ENCODE data around the gene DUSP18.

Gene DUSP18

DNA sequence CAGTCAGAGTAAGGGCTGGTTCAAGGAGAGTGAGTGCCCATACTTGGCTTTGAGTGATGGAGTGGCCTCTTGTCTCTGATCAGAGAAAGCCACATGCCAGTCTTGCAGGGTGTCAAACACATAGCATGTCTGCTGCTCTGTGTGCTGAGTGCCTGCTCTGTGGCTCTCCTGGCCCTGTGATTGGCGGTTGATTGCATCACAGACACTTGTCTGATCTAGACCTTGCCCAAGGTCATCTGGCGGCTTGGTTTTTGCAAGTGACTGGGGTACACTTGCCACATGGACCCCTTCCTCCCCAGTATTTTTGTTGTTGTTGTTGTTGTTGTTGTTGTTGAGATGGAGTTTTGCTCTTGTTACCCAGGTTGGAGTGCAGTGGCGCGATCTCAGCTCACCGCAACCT, 37.3 kb upstream of the DUSP18 start:
- Histone ChIP-seq H3K27me3 (peaks cover 13% of the 10 kb centered on the region), H3K4me1 (ENCODE audit: control insufficient read depth in 1 of 2, insufficient read depth in 1 of 2, low read depth in 1 of 2, low read length in 1 of 2) (no peaks in the 10 kb centered on the region), H3K36me3 (no peaks in the 10 kb centered on the region), H3K9me3 (no peaks in the 10 kb centered on the region), H3K27ac (no peak overlapping the region), H3K4me3 (ENCODE audit: low read depth in 1 of 2, low read length in 1 of 2) (no peak overlapping the region)
- TF ChIP-seq, protein P1, sequence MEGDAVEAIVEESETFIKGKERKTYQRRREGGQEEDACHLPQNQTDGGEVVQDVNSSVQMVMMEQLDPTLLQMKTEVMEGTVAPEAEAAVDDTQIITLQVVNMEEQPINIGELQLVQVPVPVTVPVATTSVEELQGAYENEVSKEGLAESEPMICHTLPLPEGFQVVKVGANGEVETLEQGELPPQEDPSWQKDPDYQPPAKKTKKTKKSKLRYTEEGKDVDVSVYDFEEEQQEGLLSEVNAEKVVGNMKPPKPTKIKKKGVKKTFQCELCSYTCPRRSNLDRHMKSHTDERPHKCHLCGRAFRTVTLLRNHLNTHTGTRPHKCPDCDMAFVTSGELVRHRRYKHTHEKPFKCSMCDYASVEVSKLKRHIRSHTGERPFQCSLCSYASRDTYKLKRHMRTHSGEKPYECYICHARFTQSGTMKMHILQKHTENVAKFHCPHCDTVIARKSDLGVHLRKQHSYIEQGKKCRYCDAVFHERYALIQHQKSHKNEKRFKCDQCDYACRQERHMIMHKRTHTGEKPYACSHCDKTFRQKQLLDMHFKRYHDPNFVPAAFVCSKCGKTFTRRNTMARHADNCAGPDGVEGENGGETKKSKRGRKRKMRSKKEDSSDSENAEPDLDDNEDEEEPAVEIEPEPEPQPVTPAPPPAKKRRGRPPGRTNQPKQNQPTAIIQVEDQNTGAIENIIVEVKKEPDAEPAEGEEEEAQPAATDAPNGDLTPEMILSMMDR (IDR thresholded peaks at IDR 0.05) = no peak

DNA sequence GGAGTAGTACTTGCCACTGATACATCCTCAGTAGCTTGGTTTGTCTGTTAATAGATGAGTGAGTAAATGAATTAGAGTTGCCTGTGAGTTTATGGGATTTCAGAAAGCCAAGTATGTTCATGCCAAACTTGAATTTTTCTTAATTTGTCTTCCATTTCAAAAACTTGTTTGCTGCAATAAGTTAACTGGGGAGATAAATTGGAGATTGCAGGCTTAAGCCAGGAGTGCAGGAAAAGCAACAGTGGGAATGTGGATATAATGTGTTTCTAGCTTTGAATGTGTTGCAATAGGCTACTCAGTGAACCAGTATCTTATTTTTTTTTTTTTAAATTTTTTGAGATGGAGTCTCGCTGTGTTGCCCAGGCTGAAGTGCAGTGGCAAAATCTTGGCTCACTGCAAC, 35.2 kb upstream of the DUSP18 start:
- H3K4me1 ChIP-seq (ENCODE audit: control insufficient read depth in 1 of 2, insufficient read depth in 1 of 2, low read depth in 1 of 2, low read length in 1 of 2) = no peaks in the 10 kb centered on the region
- H3K9me3 ChIP-seq = no peaks in the 10 kb centered on the region
- no peaks in the 10 kb centered on the region for H3K36me3 ChIP-seq
- no peak overlapping the region for H3K27ac ChIP-seq
- H3K27me3 ChIP-seq = peaks cover 23% of the 10 kb centered on the region
- TF ChIP-seq, protein P1 (IDR thresholded peaks at IDR 0.05) = no peak
- H3K4me3 ChIP-seq (ENCODE audit: low read depth in 1 of 2, low read length in 1 of 2) = no peak overlapping the region

DNA sequence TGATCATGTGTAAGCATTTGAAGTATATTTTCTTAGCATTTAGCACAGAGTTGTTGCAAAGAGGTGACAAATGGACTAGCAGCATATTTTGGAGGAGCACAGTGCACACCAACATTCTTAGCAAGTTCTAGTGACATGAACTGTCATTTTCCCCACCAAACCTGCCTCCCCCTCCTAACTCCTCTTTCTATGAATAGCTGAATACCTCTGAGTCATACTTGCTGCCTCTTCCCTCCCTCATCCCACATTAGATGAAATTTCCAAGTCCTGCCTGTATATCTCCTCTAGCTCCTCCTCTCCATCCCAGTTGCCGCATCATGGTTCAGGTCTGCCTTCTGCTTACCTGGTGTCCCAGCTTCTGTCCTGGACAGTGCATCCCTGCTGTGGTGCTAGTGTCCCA, 34.2 kb upstream of the DUSP18 start:
- H3K4me1 ChIP-seq (ENCODE audit: control insufficient read depth in 1 of 2, insufficient read depth in 1 of 2, low read depth in 1 of 2, low read length in 1 of 2) = no peaks in the 10 kb centered on the region
- peaks cover 33% of the 10 kb centered on the region for H3K27me3 ChIP-seq
- H3K27ac ChIP-seq = no peak overlapping the region
- H3K4me3 ChIP-seq (ENCODE audit: low read depth in 1 of 2, low read length in 1 of 2) = no peak overlapping the region
- H3K36me3 ChIP-seq = no peaks in the 10 kb centered on the region
- TF ChIP-seq, protein P1 (IDR thresholded peaks at IDR 0.05) = no peak
- no peaks in the 10 kb centered on the region for H3K9me3 ChIP-seq

DNA sequence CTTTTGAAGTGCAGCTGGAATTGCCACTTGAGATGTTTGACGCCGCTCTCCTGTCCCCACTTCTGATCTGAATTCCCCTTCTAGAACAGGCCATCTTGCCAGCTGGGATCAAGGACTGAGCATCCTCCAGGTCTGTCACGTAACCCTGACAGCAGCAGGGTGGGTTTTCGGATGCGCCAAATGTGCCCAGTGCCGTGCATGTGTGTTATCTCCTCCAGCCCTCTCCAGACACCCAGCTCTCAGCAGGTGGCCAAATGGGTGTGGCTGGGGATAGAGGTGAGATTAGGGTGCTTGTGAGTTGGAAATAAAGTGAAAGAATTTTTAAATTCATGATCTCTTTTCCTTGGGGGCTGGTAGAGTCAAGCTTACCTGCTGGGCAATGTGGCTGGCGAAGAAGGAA, 30.3 kb upstream of the DUSP18 start:
- TF ChIP-seq, protein P1 (IDR thresholded peaks at IDR 0.05) = no peak
- Histone ChIP-seq H3K4me3 (ENCODE audit: low read depth in 1 of 2, low read length in 1 of 2) (no peak overlapping the region), H3K4me1 (ENCODE audit: control insufficient read depth in 1 of 2, insufficient read depth in 1 of 2, low read depth in 1 of 2, low read length in 1 of 2) (peaks cover 5 to 8% of the 10 kb centered on the region in 2 experiments), H3K9me3 (no peaks in the 10 kb centered on the region), H3K27ac (no peak overlapping the region), H3K36me3 (no peaks in the 10 kb centered on the region), H3K27me3 (peaks cover 70% of the 10 kb centered on the region)

DNA sequence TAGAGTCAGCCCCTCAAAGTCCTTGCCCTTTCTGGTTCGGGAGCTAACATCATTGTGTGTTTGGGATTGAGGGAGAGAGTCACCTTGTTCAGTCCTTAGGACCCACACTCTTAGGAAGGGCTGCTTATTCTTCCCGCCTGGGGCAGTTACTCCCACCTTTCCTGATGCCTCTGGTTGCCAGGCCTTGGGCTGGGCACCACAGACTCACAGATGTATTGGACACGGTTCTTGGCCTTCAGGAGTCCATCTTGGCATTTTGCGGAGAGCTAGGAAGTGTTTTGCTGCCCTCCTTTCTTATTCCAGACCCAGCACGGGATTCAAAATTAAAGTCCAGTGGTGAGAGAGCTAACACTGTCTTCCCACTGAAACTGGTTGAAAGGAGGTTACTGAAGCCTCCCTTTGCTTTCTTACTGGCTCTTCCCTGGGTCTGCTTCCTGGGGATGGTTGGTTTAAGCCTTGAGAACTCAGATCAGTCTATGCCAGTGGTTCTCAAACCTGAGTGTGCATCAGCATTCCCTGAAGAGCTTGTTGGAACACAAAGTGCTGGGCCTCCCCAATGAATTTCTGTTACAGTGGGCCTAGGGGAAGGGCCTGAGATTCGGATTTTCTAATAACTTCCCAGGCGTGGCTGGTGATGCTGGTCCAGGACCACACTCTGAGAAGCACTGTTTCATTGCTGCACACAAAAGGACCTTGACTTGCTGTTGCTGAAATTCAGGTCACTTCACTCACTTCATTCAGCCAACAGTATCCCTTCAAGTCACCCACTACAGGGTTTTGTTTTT, 28.4 kb upstream of the DUSP18 start:
- peaks cover 76% of the 10 kb centered on the region for H3K27me3 ChIP-seq
- H3K27ac ChIP-seq = no peak overlapping the region
- TF ChIP-seq, protein P1 (IDR thresholded peaks at IDR 0.05) = no peak
- H3K4me1 ChIP-seq (ENCODE audit: control insufficient read depth in 1 of 2, insufficient read depth in 1 of 2, low read depth in 1 of 2, low read length in 1 of 2) = peaks cover 5 to 8% of the 10 kb centered on the region in 2 experiments
- no peak overlapping the region for H3K4me3 ChIP-seq (ENCODE audit: low read depth in 1 of 2, low read length in 1 of 2)
- no peaks in the 10 kb centered on the region for H3K36me3 ChIP-seq
- H3K9me3 ChIP-seq = no peaks in the 10 kb centered on the region
